Brain microvascular endothelial cell (primary cell): ENCODE results near the gene AP5Z1.
A peak's percentile ranks its signal among the peaks of the same experiment; 100 is the strongest.

Experiments
- DNase-seq: peaks from one replicate; pipeline ENCODE4 v3.0.0-alpha.2; 2020
- H3K27ac ChIP-seq: fragments of 250-450 bp; sonication (Bioruptor Pico); 2 replicates; pipeline ENCODE4 v1.5.1; 2020; ENCODE audit warnings: mild to moderate bottlenecking, moderate library complexity
- H3K27me3 ChIP-seq: fragments of 250-450 bp; sonication (Bioruptor Pico); replicated peaks from 2 replicates; pipeline ENCODE4 v1.5.1; 2020; ENCODE audit warnings: mild to moderate bottlenecking
- H3K36me3 ChIP-seq: fragments of 250-450 bp; sonication (Bioruptor Pico); replicated peaks from 2 replicates; pipeline ENCODE4 v1.5.1; 2020; ENCODE audit warnings: mild to moderate bottlenecking
- H3K4me3 ChIP-seq: 2 replicates; pipeline ENCODE4 v1.5.1; 2011; ENCODE audit warnings: low read depth, mild to moderate bottlenecking, control low read depth, low read length, moderate library complexity
- in situ Hi-C: cut with HindIII; loops from 2 replicates; pipeline ENCODE4 v1.10.0; 2017; ENCODE audit warnings: low sequenced_read_pairs, low pct_ligation_motif_present
- TF ChIP-seq, protein P1 (sequence below): IDR thresholded peaks from 2 replicates; pipeline ENCODE4 v1.5.1; 2011; ENCODE audit warnings: low read depth, mild to moderate bottlenecking, moderate library complexity, low read length, control low read depth, inconsistent platforms; ENCODE audit errors: missing control alignments

The AP5Z1 gene

DNA sequence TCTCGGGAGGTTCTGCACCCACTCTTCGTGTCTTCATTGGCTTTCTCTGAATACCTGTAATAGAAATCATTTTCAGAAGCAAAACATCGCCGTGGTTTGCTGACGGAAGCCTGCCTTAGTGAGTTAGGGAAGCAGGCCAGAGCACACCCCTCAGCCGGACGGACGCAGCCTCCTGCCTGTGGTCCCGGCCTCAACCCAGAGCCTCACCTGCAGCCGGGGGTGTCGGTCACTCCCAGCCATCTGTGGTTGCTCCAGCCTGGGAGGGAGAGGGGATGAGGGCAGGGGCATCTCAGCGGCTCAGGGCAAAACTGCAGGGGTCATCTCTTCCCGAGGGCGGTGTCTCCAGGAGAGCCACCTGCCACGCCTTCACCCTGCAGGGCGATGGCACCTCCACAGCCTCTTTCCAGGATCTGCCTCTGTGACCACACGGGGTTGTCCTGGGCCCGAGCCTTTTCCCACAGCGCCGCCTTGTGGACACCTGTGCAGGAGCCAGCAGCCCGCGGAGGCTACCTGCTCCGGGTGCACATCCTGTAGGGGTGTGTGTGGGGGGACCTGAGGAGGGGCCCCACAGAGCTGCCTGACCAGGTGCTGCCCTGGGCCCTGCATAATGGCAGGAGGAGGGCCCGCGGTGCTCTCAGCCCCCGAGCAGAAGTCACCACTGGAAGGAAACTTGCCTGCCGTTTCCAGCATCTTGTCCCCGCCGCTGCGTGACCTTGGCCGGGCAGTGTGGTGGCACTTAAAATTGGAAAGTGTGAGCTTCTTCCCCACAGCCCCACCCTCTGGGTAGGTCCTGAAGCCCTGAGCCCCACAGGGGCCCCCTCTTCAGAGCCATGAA is 21.6 kb upstream of the AP5Z1 start:
- no peak overlapping the region for H3K27ac ChIP-seq
- H3K4me3 ChIP-seq: no peak overlapping the region
- in situ Hi-C loops: no loop called here
- H3K27me3 ChIP-seq: no peaks in the 10 kb centered on the region
- TF ChIP-seq, protein P1, sequence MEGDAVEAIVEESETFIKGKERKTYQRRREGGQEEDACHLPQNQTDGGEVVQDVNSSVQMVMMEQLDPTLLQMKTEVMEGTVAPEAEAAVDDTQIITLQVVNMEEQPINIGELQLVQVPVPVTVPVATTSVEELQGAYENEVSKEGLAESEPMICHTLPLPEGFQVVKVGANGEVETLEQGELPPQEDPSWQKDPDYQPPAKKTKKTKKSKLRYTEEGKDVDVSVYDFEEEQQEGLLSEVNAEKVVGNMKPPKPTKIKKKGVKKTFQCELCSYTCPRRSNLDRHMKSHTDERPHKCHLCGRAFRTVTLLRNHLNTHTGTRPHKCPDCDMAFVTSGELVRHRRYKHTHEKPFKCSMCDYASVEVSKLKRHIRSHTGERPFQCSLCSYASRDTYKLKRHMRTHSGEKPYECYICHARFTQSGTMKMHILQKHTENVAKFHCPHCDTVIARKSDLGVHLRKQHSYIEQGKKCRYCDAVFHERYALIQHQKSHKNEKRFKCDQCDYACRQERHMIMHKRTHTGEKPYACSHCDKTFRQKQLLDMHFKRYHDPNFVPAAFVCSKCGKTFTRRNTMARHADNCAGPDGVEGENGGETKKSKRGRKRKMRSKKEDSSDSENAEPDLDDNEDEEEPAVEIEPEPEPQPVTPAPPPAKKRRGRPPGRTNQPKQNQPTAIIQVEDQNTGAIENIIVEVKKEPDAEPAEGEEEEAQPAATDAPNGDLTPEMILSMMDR: peak; percentile 94
- peaks cover 51% of the 10 kb centered on the region for H3K36me3 ChIP-seq
- DNase-seq: no peak

DNA sequence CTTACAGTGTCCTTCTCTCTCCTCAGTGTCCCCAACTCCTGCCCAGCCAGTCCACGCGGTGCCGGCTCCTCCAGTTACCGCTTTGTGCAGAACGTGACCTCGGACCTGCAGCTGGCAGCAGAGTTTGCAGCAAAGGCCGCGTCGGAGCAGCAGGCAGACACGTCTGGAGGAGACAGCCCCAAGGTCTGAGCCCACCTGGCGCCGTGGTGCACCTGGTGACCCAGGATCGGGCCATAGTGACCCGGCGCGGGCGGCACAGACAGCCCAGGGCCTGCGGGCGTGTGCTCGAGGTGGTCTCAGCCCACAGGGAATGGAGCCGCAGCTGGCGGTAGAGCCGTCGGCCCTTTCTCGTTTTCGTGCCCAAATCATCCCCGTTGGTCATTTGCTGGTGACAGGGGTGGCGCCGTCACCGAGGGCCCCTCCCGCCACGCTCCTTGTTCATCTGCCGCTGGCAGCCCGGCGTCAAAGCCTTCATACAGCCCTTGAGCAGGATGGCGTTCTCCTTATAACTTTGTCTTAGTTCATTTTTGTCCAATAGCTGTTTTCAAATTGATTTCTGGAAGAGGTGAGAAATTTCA is 20.9 kb upstream of the AP5Z1 start:
- Histone ChIP-seq H3K36me3 (peaks cover 56% of the 10 kb centered on the region), H3K27me3 (no peaks in the 10 kb centered on the region), H3K4me3 (no peak overlapping the region), H3K27ac (no peak overlapping the region)
- in situ Hi-C loops: no loop called here
- TF ChIP-seq, protein P1: no peak
- DNase-seq: no peak

DNA sequence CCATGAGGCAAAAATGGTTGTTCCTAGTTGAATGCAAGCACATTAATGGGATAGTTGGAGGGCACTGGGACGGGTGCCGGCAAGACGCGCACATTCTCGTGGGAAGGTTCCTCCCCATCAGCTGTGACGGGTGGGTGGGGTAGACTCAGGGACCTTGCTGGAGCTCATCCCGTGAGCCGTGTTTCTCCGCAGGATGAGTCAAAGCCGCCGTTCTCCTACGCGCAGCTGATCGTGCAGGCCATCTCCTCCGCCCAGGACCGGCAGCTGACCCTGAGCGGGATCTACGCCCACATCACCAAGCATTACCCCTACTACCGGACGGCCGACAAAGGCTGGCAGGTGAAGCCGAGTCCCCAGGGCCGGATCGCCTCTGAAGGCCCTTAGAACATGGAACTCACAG is 20.4 kb upstream of the AP5Z1 start:
- Histone ChIP-seq H3K4me3 (no peak overlapping the region), H3K27me3 (no peaks in the 10 kb centered on the region), H3K27ac (no peak overlapping the region), H3K36me3 (peaks cover 57% of the 10 kb centered on the region)
- TF ChIP-seq, protein P1: no peak
- in situ Hi-C loops: no loop called here
- DNase-seq: no peak

DNA sequence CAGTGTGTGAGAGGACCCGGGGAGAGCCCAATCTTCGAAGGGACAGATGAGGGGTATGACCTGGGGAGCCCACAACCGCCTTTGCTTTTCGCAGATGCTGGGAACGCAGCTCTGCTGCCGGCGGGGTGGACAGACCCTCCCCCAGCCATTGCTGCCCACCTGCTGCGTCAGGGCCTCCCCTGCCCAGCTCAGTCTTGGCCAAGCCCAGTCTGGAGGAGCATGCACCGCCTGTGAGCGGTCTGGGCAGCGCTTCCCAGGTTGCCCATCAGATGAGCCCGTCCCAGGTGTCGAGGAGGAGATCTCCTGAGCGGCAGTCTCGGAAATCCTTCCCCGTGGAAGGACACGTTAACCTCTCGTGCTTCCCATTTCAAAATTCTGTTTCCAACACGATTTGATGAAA is 17.3 kb upstream of the AP5Z1 start:
- in situ Hi-C loops: no loop called here
- H3K4me3 ChIP-seq: no peak overlapping the region
- no peaks in the 10 kb centered on the region for H3K27me3 ChIP-seq
- H3K36me3 ChIP-seq: peaks cover 78% of the 10 kb centered on the region
- H3K27ac ChIP-seq: no peak overlapping the region
- TF ChIP-seq, protein P1: no peak
- no peak for DNase-seq

DNA sequence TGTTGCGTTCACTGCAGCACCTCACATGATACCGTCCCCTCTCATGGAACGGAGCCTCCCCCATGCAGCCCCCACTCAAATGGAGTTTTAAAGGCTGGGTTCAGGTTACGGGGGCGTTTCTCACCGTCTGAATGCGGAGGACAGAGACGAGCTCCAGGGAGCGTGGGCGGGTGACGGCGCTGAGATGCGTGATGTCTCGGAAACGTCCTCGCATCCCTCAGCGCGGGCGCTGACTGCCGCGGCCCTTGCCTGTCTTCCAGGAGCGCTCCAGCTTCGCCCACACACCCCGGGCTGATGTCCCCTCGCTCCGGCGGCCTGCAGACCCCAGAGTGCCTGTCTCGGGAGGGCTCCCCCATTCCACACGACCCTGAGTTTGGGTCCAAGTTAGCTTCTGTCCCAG is 16.6 kb upstream of the AP5Z1 start:
- peaks cover 81% of the 10 kb centered on the region for H3K36me3 ChIP-seq
- no peaks in the 10 kb centered on the region for H3K27me3 ChIP-seq
- H3K4me3 ChIP-seq: no peak overlapping the region
- DNase-seq: no peak
- in situ Hi-C loops: no loop called here
- H3K27ac ChIP-seq: no peak overlapping the region
- TF ChIP-seq, protein P1: no peak
